Measurements from ENCODE around the gene SEMA7A. TPM values are rescaled to one million over a fixed set of nuclear protein-coding genes. Genes with fewer than 3 reads are reported as not detected.

The SEMA7A gene
- total RNA-seq, 6 experiments from 2014 or later, result 115 to 196 (median 129) TPM

GRCh38 chr15:74385733-74386132 lies 48.0 kb downstream of the SEMA7A start:
- Mint-ChIP-seq H3K36me3 (ENCODE audit: low read depth) (no peaks in the 10 kb centered on the region), H3K4me1 (ENCODE audit: low read depth) (peaks cover 73% of the 10 kb centered on the region), H3K4me3 (no peak overlapping the region), H3K9me3 (no peaks in the 10 kb centered on the region), H3K27me3 (ENCODE audit: insufficient read depth) (peaks cover 3% of the 10 kb centered on the region), H3K27ac (peak overlapping the region; percentile 84)
- no peak for TF ChIP-seq CTCF (IDR thresholded peaks at IDR 0.05)
- DNase-seq, result no peak

- peak; percentile 36 for DNase-seq
- H3K27ac Mint-ChIP-seq, result peak overlapping the region; percentile 84
- no peaks in the 10 kb centered on the region for H3K36me3 Mint-ChIP-seq (ENCODE audit: low read depth)
- peaks cover 3% of the 10 kb centered on the region; the same call in 1 of the 2 replicates for H3K27me3 Mint-ChIP-seq (ENCODE audit: insufficient read depth)
- H3K4me1 Mint-ChIP-seq (ENCODE audit: low read depth), result peaks cover 69% of the 10 kb centered on the region
- TF ChIP-seq CTCF (IDR thresholded peaks at IDR 0.05), result no peak
- H3K9me3 Mint-ChIP-seq, result no peaks in the 10 kb centered on the region
- no peak overlapping the region for H3K4me3 Mint-ChIP-seq
Observed at GRCh38 chr15:74384881-74385643, 48.7 kb downstream of the SEMA7A start.

DNA sequence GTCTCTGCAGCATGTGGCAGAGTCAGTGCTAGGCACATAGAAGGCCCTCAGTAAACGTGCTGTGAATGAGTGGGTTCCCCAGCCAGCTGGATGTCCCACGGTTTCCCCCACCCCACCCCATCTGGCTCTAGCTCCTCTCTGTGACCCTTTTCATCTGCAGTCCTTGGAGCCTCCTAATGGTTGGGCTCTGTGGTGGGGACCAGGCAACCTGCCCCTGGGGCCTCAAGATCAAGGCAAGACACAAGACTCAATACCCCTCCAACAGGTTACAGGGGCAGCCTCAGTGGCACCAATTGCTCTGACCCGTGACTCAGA lies 49.2 kb downstream of the SEMA7A start:
- no peaks in the 10 kb centered on the region for H3K9me3 Mint-ChIP-seq
- H3K4me3 Mint-ChIP-seq, result peak overlapping the region; percentile 13; the same call in 1 of the 2 replicates
- H3K27me3 Mint-ChIP-seq (ENCODE audit: insufficient read depth), result peaks cover 3% of the 10 kb centered on the region; the same call in 1 of the 2 replicates
- no peak for TF ChIP-seq CTCF (IDR thresholded peaks at IDR 0.05)
- H3K27ac Mint-ChIP-seq, result peak overlapping the region; percentile 84
- no peaks in the 10 kb centered on the region for H3K36me3 Mint-ChIP-seq (ENCODE audit: low read depth)
- H3K4me1 Mint-ChIP-seq (ENCODE audit: low read depth), result peaks cover 69% of the 10 kb centered on the region
- DNase-seq, result no peak

DNA sequence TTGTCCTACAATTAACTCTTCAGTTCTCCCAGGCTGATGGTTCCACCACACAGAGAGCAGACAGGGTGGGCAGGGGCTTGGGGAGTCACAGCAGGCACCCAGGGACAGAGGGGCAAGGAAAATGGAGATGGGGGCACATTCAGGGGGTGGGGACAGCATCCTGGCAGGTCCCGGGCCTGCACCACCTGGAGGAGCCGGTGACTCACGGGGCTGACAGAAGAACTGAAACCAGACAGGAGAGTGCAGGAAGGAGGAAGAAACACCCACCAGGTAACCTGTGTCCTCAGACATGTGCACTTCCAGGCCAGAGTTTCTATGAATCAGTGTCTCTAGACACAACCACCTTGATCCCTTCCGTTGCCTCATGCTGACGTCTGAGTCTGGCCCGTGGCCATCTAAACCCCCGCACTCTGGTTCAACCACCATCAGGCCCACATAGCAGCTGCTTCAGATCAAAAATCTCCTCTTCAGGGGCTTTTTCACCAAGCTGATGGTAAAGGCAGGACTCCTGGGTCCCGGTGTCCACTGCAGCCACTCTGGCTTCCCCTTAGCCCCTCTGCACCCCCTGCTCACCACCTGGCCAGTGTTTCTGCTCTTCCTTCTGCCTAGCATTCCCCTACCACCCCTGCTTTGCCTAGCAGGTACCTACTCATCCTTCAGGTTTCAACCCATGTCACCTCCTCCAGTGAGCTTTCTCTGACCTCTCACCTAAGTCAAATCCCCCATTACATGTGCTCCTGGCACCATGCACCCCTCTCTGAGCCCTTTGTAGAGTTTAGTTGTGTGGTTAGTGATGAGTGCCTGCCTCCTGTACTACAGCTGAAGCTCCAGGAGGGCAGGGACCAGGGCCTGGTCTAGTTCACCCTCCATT lies 49.8 kb downstream of the SEMA7A start:
- Mint-ChIP-seq H3K4me3 (peak overlapping the region; percentile 13; the same call in 1 of the 2 replicates), H3K27me3 (ENCODE audit: insufficient read depth) (peaks cover 3% of the 10 kb centered on the region; the same call in 1 of the 2 replicates), H3K9me3 (no peaks in the 10 kb centered on the region), H3K4me1 (ENCODE audit: low read depth) (peaks cover 69% of the 10 kb centered on the region), H3K36me3 (ENCODE audit: low read depth) (no peaks in the 10 kb centered on the region), H3K27ac (peak overlapping the region; percentile 84)
- peak; percentile 40 for DNase-seq
- TF ChIP-seq CTCF (IDR thresholded peaks at IDR 0.05), result no peak

DNA sequence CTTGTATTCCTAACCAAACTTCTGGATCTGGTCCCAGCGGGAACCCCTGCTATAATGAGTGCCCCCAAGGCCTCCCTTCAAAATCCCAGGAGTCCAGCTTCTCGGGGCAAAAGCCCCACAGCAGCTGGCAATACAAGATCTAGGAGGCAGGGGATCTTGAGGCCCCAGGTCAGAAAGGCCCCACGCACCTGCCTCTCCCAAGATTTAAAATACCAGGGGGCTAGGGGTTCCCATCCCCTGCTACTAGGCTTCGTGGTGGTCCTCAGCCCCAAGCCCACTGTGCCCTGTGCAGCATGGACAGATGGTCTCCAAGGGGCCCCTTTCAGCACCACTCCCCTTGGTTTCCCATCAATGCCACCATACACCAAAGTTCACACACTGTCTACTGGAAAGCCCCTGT lies 50.5 kb downstream of the SEMA7A start:
- H3K4me3 Mint-ChIP-seq, result no peak overlapping the region
- TF ChIP-seq CTCF (IDR thresholded peaks at IDR 0.05), result no peak
- H3K27ac Mint-ChIP-seq, result peak overlapping the region; percentile 84
- H3K4me1 Mint-ChIP-seq (ENCODE audit: low read depth), result peaks cover 70% of the 10 kb centered on the region
- no peaks in the 10 kb centered on the region for H3K9me3 Mint-ChIP-seq
- DNase-seq, result no peak
- H3K36me3 Mint-ChIP-seq (ENCODE audit: low read depth), result no peaks in the 10 kb centered on the region
- H3K27me3 Mint-ChIP-seq (ENCODE audit: insufficient read depth), result peaks cover 3% of the 10 kb centered on the region; the same call in 1 of the 2 replicates

Measured in HFFc6 (cell line).